ENCODE data around the gene ZNF688.
"Not testable (repeated sequence)": the region's sequence is repeated elsewhere in the genome, so short reads cannot be mapped to it uniquely, and the experiment has no call there.

Gene ZNF688

DNA sequence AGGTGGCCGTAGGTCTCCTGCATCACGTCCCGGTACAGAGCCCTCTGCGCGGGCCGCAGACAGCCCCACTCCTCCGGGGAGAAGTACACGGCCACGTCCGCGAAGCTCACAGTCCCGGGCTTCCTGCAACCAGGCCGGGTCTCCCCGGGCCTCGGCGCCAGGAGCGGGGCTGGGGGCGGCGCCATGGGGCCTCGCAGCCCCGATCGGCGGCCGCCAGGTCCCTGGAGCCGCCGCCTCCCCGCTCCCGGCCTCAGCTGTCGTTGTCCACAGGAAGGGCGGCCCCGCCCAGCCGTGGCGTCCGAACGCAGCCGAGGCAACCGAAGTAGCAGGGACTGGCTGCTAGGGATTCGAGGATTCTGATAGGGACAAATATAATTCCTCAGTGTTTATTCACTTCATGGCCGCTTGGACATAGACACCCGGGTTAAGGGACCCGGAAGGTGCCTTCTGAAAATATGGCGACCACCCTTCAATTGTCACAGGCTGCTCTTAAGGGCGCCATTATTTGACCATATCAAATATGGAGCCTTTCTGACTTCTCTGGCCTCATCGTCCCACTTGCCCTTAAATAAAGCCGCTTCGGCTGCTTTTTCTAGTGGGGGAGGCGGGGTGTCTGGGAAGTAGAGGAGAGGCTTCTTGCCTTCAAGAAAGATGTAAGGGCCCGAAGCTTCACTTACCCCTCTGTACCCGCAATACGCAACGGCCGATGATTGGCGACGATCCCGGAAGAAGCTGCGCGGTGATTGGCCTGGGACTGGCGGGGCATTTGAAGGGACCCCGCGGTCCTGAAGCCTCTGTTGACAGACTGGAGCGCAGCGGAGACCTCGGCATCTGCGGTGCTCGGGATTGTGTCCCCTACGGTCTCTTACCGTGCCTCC is at the start of gene ZNF688:
Gene ZNF688 (minus strand): TSS at position 270 of the 878 bp plus-strand sequence. CDS start 85 bp downstream, at position 185.
- peak; percentile 99 for DNase-seq

DNA sequence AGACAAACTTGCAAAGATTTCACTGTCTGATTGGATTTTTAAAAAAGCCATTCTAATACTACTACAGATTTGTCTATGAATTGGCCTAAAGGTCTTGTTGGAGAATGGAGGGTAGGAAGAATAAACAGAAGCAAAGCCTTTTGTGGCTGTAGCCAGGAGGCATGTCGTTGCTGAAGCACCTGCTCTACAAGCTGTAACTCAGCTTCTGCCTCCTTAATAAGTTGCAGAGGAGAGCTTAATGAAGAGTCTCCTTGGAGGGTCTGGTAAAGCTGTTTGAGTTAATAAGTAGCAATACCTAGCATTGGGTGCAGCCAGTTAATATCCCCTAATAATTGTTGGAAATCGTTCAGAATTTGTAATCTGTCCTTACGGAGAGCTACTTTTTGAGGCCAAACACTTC is 48.7 kb upstream of the ZNF688 start:
- no peak for DNase-seq

DNA sequence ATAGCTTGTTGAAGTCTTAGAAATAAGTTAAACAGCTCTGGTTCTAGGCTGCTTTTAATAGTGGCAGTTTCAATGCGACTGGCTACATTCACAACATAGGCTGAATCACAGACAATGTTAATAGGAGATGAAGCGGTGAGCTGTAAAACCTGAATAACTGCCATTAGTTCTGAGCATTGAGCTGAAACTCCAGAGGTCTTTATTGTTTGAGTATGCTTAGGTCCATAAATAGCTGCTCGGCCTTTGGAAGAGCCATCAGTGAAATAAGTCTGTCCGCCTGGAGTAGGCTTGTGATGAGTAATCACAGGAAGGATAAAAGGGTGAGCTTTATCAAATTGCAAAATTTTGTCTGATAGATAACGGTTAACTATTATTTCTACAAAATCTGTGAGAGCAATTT is 48.1 kb upstream of the ZNF688 start:
- no peak for DNase-seq

DNA sequence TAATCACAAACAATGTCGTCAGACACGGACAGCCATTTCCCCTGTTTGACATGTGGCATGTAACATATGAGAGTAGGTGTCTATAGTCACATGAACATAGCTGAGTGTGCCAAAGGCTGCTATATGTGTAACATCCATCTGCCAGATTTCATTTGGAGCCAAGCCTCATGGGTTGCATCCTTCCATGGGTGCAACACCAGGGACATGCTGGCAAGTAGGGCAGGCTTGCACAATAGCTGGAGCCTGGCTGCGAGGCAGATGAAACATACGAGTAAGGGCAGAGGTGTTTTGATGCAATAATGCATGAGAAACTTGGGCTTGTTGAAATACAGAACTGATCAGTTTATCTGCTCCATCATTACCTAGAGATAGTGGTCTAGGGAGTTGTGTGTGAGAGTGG is 47.7 kb upstream of the ZNF688 start:
- no peak for DNase-seq

DNA sequence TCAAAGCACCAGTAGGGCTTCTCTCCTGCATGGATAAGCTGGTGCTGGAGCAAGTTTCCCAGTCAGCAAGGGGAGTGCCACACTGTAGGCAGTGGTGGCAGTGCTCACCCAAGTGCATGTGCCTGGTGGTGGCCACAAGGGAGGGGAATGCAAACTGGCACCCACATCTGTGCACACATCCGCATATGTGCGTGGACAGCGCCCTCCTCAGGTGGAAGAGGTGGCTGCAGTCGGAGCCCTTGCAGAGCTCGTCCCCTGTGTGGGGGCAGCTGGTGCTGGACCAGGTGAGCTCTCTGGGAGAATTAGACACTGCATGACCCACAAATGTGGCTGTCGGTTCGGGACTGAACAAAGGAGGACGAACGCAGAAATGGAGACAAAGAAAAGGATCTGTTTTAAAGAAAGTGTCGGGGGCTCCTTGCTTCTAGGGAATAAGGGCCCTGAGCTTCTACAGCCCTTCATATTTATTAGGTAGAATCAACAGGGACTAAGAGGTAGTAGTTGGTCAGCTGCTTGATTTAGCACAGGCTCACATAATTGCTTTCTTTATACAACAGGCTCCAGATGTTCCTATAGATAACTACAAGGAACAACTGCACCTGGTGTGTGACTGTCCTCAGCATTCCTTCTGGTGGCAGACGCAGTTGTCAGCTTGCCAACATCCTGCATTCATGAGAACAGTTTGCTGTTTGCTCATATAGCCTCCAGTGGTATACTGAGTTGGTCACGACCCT is 44.0 kb upstream of the ZNF688 start:
- peak; percentile 71 for DNase-seq

DNA sequence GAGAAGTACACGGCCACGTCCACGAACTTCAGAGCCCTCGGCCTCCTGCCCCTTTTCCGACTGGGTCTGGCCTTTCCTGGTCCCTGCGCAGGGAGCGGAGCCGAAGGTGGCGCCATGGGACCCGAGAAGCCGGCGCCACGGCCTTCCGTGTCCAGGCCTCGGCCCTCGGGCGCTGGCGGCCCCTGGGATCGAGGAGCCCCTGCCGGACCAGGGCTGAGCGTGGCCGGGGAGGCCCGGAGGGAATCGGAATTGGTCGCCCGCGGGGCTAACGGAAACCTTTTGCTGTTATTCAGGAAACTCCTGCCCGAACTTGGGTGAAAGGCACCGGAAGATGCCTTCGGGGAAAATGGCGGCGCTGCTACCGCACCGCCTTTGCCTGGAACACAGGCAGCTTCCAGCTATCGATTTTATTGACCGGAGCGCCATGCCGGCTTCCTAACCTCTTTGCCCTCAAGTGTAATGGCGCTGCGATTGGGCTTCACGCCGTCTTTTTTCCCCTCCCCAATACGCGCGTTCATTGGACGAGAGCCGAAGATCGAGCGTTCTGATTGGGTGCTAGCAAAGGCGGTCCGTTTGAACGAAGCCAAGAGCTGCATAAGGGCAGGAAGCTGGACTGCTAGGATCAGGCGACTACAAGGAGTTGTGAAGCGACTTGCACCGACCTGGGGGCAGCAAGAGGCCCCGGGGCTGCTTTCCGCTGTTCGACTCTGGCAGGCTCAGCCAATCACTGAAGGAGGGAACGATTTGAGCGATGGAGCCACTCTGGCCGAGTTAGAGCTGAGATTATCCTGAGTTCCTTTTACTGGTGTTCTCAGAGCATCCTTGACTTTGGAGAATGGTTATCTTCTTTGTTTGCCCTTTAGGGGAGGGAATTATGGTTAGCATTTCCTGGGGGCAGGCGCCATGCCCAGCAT is 38.7 kb upstream of the ZNF688 start, which contains the start of gene ZNF689:
Gene ZNF689 (minus strand): TSS at position 464 of the 914 bp plus-strand sequence. CDS start 348 bp downstream, at position 116.
- peak; percentile 99 for DNase-seq

DNA sequence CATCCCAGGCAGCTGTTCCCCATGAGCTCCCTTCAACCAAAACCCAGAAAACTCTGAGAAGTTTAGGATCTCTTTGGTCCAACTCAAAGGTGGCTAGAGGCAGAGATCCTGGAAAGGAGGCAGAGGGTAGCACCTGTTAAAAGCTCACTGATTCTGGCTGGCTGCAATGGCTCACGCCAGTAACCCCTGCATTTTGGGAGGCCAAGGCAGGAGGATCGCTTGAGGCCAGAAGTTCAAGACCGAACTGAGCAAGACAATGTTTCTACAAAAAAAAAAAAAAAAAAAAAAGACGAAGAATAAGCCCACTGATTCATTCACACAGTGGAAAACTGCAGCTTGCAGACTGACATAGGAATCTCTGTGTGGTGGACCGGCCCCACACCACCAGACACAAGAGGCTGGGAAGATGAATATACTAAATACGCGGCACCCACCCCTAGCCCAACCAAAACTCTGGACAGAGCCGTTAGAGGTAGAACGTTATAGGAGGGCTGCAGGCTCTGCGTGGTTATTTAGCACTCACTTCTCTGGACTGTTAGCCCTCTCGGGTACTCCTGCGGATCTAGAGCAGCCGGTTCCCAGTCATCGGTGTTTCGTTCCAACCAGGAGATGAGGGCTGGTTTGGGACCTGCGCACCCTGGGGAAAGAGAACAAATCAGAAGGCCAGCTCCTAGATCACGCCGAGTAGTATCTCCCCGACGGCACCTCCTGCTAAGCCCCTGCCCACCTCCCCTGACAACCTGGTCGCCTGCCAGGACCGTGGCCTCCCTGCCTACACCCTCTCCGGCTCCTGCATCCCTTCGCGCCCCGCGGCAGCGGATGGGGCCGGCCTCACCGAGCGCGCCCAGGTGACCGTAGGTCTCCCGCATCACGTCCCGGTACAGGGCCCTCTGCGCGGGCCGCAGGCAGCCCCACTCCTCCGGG is 37.8 kb upstream of the ZNF688 start:
- DNase-seq = peak; percentile 58

DNA sequence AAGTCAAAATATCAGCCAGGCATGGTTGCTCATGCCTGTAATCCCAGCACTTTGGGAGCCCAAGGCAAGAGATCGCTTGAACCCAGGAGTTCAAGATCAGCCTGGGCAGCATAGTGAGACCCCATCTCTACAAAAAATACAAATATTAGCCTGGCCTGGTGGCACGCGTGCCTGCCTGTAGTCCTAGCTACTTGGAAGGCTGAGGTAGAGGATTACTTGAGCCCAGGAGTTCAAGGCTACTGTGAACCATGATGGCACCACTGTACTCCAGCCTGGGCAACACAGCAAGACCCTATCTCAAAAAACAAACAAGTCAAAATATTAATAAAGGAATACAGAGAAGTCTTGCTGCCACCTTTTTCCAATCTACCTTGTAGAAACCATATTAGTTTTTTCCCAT is 34.5 kb upstream of the ZNF688 start:
- DNase-seq = no peak

DNA sequence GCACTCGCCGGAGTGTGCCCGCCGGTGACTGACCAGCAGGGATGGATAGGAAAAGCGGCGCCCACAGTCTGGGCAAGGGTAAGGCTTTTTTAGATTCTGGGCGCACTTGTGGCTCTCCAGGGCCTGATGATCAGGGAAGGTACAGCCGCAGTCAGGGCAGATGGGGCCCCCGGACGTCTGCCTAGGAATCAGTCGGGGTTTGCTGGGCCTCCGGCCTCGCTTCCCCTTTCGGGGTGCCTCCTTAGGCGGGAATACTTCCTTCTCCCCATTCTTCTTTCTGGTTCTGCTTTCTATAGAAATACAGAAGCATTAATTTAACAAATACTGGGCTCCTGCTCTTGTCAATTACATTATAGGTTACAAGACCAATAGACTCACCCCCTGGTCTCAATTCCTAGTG is 33.6 kb upstream of the ZNF688 start:
- no peak for DNase-seq

DNA sequence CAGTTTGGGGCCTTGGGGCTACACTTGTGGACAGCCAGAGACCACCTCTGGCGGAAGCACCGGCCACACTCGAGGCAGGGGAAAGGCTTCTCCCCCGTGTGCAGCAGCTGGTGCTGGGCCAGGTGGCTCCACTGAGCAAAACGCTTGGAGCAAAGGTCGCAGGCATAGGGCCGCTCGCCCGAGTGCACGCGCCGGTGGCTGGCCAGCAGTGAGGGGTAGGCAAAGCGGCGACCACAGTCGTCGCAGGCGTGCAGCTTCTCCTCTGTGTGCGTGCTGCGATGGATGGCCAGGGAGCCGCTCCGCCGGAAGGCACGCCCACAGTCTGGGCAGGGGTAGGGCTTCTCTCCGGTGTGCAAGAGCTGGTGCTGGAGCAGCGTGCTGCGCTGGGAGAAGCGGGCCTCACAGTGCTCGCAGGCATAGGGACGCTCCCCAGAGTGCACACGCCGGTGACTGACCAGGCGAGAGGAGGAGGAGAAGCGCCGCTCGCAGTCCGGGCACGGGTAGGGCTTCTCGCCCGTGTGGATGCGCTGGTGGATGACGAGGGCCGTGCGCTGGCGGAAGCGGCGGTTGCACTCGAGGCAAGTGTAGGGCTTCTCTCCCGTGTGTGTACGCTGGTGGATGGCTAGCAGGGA is 32.9 kb upstream of the ZNF688 start:
- no peak for DNase-seq

DNA sequence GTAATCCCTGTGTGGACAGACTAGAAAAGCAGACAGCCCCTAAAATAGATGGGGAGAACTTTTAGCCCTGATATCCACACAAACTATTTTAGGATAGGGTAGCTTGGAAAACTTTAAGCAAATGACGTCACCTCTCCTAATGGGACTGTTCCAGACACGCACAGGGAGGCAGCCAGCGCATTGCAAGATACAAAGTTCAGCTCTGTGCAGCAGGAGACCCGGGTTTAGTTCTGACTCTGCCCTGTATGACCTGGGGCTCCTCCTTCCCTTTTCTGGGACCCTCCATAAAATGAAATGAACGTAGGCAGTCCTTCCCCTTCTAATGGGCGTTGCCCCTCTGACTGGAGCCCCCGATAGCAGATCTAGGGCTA is 32.4 kb upstream of the ZNF688 start:
- no peak for DNase-seq

DNA sequence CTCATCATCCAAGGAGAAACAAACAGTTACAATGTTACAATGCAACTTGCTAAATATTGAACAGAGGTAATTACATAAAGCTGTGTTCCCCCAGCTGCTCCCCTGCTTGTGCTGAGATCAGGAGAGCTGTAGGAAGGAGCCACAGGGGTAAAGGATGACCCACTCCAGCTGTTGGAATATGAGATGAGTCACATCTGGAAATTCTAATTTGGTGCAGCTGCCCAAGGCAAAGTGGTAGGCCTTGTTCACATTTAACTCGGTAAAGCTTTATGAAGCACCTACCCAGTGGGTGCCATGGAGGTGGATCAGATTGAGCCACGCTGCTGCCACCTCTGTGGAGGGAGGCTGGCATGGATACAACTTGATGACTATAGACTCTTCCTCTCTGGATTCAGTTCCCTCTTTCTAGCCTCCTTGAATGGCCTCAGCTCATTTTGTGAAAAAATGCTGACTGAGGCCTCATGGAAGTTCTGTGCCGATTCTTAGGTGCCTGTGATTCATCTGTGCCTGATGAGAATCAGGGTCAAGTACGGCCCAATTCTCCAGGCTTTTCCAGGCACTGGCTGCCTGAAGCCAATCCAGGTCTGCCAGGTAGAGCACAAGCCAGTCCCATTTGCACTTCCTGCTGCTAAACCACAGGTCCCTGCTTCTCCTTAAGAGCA is 31.2 kb upstream of the ZNF688 start:
- DNase-seq = no peak

DNA sequence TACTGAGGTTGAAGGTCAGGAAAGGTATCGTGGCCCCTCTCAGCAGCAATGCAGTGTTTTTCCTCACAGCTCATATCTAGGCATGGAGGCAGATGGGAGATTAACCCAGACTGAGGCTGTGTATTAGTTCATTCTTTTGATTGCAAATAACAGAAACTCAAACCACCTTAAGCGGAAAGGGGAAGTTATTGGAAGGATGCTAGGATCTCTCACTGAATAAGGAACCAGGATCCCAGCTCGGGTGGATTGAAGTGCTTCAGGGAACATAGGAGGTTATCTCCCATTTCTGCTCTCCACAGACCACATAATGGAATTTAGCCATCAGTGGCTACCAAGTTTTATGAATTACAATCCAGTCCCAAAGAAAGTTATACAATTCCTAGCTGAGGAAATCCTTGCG is 30.5 kb upstream of the ZNF688 start:
- no peak for DNase-seq

DNA sequence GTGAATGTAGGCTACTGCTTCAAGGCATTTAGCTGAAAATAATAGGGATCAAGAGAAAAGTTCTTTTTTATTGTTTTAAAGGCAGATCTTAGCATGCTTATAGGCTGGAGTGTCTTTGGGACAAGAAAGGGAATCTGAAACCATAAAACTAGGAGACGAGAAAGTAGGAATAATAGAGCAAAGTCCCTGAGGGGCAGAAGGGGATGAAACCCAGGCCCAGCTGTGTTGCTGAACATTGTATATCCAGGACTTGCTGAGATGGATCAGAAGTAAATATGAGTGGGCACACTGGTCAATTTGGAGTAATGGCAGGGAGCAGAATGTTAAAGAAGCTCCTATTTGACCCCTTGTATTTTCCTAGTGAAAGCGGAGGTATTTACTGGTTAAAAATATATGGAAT is 29.4 kb upstream of the ZNF688 start:
- DNase-seq = no peak

DNA sequence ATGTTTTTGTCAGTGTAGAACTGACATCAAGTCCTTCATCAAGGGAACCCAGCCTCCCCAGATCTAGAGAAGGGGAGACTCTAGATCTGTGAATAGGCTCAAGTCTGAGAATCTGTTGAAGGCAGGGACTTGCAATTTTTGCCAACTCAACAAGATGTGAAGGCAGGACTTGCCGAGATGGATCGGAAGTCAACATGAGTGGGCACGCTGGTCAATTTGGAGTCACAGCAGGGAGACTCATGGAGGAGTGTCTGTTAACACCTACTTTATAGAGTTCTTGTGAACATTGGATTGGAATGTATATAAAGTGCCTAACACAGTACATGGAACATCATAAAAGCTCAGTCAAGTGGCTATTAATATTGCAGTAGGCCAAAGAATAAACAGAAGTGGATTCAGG is 28.7 kb upstream of the ZNF688 start:
- no peak for DNase-seq

DNA sequence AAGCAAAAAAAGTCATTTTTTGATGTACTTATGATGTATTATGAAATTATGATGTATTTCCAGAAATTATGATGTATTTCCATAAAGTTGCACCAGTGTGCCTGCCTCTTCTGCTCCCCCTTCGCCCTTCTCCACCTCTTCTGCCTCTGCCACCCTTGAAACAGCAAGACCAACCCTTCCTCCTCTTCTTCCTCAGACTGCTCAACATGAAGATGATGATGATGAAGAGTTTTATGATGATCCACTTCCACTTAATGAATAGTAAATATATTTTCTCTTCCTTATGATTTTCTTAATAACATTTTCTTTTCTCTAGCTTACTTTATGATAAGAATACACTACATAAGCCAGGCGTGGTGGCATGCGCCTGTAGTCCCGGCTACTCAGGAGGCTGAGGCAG is 21.4 kb upstream of the ZNF688 start:
- DNase-seq = no peak

DNA sequence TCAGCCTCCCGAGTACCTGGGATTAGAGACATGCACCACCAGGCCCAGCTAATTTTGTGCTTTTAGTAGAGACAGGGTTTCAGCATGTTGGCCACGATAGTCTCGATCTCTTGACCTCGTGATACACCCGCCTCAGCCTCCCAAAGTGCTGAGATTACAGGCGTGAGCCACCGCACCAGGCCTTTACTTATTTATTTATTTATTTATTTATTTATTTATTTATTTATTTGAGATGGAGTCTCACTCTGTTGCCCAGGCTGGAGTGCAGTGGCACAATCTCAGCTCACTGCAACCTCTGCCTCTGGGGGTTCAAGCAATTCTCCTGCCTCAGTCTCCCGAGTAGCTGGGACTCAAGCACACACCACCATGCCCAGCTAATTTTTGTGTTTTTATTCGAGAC is 19.4 kb upstream of the ZNF688 start:
- not testable (repeated sequence) for DNase-seq

DNA sequence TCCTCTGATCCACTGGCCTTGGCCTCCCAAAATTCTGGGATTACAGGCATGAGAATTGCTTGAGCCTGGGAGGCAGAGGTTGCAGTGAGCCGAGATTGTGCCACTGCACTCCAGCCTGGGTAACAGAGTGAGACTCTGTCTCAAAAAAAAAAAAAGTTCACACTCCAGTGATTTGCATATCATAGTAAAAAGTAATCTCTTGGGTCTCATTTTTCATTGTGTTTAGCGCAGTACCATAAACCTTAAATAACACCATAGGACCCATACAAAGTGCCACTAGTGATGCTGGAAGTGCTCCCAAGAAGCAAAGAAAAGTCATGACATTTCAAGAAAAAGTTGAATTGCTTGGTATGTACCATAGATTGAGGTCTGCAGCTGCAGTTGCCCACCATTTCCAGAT is 18.1 kb upstream of the ZNF688 start:
- DNase-seq = not testable (repeated sequence)

DNA sequence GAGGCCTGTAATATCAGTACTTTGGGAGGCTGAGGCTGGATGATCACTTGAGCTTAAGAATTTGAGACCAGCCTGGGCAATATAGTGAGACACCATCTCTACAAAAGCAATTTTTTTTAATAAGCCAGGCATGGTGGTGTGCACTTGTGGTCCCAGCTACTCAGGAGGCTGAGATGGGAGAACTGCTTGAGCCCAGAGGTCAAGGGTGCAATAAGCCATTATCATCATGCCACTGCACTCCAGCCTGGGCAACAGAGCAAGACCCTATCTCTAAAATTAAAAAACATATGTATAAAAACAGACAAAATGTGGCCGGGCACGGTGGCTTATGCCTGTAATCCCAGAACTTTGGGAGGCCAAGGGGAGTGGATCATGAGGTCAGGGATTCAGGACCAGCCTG is 17.1 kb upstream of the ZNF688 start:
- no peak for DNase-seq

DNA sequence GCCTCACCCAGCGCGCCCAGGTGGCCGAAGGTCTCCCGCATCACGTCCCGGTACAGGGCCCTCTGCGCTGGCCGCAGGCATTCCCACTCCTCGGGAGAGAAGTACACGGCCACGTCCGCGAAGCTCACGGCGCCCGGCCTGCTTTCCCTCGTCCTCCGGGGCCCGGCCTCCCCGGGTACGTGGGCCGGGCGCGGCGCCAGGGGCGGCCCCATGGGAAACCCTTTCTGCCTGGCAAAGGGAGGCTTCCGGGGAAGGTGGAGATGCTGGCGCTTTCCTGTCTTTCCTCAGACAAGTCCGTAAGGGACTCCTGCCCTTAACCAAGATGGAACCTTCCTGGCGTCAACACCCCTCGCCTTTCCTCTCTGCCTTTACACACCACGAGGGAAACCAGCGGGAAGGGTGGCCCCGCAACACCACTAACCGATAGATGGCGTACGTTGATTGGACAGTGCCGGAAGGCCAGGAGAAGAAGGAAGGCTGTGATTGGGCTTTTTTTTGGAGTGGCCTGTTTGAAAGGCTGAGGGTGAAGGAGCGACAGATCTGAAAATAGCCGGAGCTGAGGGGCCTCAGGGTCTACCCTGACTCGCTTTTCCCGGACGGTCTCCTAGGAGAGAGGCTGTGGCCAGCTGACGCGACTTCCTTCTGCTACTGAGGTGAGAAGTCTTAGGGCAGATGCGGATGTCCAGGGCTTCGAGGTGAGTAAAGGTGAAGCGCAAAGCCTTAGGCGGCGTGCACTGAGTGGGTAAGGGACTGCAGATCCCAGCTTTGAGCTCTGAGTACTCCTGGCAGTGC is 14.1 kb upstream of the ZNF688 start, which contains the start of gene ZNF785:
Gene ZNF785 (minus strand): TSS at position 298 of the 792 bp plus-strand sequence. CDS start 86 bp downstream, at position 212.
- DNase-seq = peak; percentile 100

Data from hematopoietic multipotent progenitor cell treated with erythropoietin and hydrocortisone succinate and interleukin-3 and kit ligand, for 8 days (in vitro differentiated cells).